ENCODE data around the gene AEBP1. TPM values are rescaled to one million over a fixed set of nuclear protein-coding genes. Genes with fewer than 3 reads are reported as not detected.
A peak's percentile ranks its signal among the peaks of the same experiment; 100 is the strongest.

Gene AEBP1
- total and polyA plus RNA-seq, 2 experiments from 2014 or later: 15.1 to 42.0 TPM

DNA sequence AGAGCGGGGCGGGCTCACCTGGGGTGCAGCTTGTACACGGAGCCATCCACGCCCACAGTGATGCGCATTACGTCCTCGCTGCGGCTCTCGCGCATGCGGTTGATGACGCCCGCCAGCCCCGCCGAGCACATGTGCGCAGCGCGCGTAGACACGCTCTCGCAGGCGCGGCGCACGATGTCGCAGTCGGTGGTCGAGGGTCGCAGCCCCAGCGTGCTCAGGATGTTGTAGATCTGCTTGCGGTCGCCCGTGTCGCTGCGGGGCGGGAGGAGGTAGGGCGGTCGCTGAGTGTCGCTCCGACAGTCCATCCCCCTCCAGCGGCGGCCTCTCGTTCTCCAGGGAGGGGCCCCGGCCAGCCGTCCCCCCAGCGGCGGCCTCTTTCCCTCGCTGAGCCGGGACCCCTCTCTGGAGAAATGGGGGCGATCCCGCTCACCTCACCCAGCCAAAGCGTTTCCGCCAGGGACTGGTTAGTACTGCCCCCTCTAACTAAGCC is 41.4 kb downstream of the AEBP1 start:
- TF ChIP-seq CREB1 (CRISPR knock-in tag; IDR thresholded peaks at IDR 0.05; ENCODE audit: low read depth) (peak; percentile 82), ZNF114 (CRISPR knock-in tag; IDR thresholded peaks at IDR 0.05) (no peak)
- no peaks in the 10 kb centered on the region for H3K79me2 ChIP-seq (replicated peaks; ENCODE audit: insufficient read depth)
- peaks cover 8% of the 10 kb centered on the region for H3K4me1 ChIP-seq (ENCODE audit: insufficient read depth)
- H3K27me3 Mint-ChIP-seq (ENCODE audit: insufficient read depth, low read depth, poor library complexity): peaks cover 34% of the 10 kb centered on the region
- H4K20me1 ChIP-seq (replicated peaks; ENCODE audit: insufficient read depth): no peaks in the 10 kb centered on the region
- no peaks in the 10 kb centered on the region for H3K36me3 ChIP-seq (ENCODE audit: insufficient read depth)
- no peaks in the 10 kb centered on the region for H3K9me2 ChIP-seq (ENCODE audit: insufficient read depth)
- H3K27ac Mint-ChIP-seq: no peak overlapping the region
- ATAC-seq (peak; percentile 26), DNase-seq (ENCODE audit: low spot score) (peak; percentile 75)
- H3K4me2 ChIP-seq: peak overlapping the region; percentile 88
- no peaks in the 10 kb centered on the region for H3K9me3 Mint-ChIP-seq
- H2AFZ ChIP-seq: peak overlapping the region; percentile 98
- peaks cover 21% of the 10 kb centered on the region for H3K4me1 Mint-ChIP-seq
- H3K27me3 ChIP-seq (ENCODE audit: insufficient read depth): peaks cover 30% of the 10 kb centered on the region
- H3K4me3 ChIP-seq: peak overlapping the region; percentile 61
- no peak overlapping the region for H3K27ac ChIP-seq (ENCODE audit: low read depth)
- no peaks in the 10 kb centered on the region for H3F3A ChIP-seq (replicated peaks; ENCODE audit: low read depth)
- H3K4me3 Mint-ChIP-seq: peak overlapping the region; percentile 77
- H3K36me3 Mint-ChIP-seq (ENCODE audit: low read depth): no peaks in the 10 kb centered on the region

DNA sequence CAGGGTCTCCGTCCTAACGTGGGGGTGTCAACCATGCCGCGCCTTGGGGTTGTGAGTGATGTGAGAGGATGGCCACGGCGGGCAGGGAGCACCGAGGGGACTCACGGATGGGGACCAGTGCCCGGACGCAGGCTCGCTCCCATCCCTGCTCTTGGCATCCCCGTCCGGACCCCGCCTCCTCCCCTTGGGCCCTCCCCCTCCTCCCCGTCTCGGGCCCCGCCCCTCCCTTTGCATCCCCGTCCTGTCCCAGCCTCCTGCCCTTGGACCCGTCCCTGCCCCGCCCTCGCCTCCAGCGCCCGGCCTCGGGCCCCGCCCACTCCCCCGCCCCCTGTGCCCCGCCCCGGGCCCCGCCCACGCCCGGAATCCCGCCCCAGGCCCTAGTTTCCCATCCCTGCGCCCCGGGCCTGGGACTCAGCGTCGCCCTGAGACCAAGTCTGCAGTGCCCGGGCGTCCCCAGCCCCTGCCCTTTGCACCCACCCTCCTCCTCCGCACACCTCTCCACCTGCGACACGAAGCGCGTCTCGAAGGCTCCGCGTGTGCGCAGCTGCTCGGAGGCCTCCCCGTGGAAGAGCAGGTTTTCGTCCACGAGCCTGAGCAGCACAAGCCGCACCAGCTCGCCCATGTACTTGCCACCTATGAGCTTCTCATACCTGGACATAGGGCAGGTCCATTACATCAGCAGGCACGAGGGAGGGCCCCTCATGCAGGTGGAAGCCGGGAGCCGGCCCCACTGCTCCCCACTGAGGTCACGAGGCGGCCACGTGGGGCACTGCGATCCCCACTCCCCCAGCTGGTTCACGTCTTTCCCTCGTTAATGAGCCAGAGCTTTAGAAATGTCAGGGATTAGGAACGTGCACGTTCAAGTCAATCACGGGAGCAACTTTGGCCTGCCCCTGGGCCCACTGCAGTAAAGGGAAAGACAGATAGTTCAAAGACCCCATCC is 42.1 kb downstream of the AEBP1 start:
- H2AFZ ChIP-seq: peak overlapping the region; percentile 98
- ATAC-seq (peak; percentile 87), DNase-seq (ENCODE audit: low spot score) (peak; percentile 97)
- H3K4me3 ChIP-seq: peak overlapping the region; percentile 61
- H3K27ac Mint-ChIP-seq: no peak overlapping the region
- TF ChIP-seq POLR2AphosphoS5 (IDR thresholded peaks at IDR 0.05; ENCODE audit: low read depth): peak; percentile 61
- TF ChIP-seq, protein P1, sequence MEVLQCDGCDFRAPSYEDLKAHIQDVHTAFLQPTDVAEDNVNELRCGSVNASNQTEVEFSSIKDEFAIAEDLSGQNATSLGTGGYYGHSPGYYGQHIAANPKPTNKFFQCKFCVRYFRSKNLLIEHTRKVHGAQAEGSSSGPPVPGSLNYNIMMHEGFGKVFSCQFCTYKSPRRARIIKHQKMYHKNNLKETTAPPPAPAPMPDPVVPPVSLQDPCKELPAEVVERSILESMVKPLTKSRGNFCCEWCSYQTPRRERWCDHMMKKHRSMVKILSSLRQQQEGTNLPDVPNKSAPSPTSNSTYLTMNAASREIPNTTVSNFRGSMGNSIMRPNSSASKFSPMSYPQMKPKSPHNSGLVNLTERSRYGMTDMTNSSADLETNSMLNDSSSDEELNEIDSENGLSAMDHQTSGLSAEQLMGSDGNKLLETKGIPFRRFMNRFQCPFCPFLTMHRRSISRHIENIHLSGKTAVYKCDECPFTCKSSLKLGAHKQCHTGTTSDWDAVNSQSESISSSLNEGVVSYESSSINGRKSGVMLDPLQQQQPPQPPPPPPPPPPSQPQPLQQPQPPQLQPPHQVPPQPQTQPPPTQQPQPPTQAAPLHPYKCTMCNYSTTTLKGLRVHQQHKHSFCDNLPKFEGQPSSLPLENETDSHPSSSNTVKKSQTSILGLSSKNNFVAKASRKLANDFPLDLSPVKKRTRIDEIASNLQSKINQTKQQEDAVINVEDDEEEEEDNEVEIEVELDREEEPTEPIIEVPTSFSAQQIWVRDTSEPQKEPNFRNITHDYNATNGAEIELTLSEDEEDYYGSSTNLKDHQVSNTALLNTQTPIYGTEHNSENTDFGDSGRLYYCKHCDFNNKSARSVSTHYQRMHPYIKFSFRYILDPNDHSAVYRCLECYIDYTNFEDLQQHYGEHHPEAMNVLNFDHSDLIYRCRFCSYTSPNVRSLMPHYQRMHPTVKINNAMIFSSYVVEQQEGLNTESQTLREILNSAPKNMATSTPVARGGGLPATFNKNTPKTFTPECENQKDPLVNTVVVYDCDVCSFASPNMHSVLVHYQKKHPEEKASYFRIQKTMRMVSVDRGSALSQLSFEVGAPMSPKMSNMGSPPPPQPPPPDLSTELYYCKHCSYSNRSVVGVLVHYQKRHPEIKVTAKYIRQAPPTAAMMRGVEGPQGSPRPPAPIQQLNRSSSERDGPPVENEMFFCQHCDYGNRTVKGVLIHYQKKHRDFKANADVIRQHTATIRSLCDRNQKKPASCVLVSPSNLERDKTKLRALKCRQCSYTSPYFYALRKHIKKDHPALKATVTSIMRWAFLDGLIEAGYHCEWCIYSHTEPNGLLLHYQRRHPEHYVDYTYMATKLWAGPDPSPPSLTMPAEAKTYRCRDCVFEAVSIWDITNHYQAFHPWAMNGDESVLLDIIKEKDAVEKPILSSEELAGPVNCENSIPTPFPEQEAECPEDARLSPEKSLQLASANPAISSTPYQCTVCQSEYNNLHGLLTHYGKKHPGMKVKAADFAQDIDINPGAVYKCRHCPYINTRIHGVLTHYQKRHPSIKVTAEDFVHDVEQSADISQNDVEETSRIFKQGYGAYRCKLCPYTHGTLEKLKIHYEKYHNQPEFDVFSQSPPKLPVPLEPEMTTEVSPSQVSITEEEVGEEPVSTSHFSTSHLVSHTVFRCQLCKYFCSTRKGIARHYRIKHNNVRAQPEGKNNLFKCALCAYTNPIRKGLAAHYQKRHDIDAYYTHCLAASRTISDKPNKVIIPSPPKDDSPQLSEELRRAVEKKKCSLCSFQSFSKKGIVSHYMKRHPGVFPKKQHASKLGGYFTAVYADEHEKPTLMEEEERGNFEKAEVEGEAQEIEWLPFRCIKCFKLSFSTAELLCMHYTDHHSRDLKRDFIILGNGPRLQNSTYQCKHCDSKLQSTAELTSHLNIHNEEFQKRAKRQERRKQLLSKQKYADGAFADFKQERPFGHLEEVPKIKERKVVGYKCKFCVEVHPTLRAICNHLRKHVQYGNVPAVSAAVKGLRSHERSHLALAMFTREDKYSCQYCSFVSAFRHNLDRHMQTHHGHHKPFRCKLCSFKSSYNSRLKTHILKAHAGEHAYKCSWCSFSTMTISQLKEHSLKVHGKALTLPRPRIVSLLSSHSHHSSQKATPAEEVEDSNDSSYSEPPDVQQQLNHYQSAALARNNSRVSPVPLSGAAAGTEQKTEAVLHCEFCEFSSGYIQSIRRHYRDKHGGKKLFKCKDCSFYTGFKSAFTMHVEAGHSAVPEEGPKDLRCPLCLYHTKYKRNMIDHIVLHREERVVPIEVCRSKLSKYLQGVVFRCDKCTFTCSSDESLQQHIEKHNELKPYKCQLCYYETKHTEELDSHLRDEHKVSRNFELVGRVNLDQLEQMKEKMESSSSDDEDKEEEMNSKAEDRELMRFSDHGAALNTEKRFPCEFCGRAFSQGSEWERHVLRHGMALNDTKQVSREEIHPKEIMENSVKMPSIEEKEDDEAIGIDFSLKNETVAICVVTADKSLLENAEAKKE (CRISPR knock-in tag; IDR thresholded peaks at IDR 0.05): no peak
- H3F3A ChIP-seq (replicated peaks; ENCODE audit: low read depth): no peaks in the 10 kb centered on the region
- H3K4me1 Mint-ChIP-seq: peaks cover 21% of the 10 kb centered on the region
- H3K27me3 ChIP-seq (ENCODE audit: insufficient read depth): peaks cover 30% of the 10 kb centered on the region
- peaks cover 34% of the 10 kb centered on the region for H3K27me3 Mint-ChIP-seq (ENCODE audit: insufficient read depth, low read depth, poor library complexity)
- no peaks in the 10 kb centered on the region for H3K36me3 ChIP-seq (ENCODE audit: insufficient read depth)
- H3K9me3 Mint-ChIP-seq: no peaks in the 10 kb centered on the region
- peak overlapping the region; percentile 77 for H3K4me3 Mint-ChIP-seq
- H3K27ac ChIP-seq (ENCODE audit: low read depth): no peak overlapping the region
- H4K20me1 ChIP-seq (replicated peaks; ENCODE audit: insufficient read depth): no peaks in the 10 kb centered on the region
- H3K9me2 ChIP-seq (ENCODE audit: insufficient read depth): no peaks in the 10 kb centered on the region
- H3K4me2 ChIP-seq: peak overlapping the region; percentile 88
- H3K36me3 Mint-ChIP-seq (ENCODE audit: low read depth): no peaks in the 10 kb centered on the region
- H3K4me1 ChIP-seq (ENCODE audit: insufficient read depth): peaks cover 8% of the 10 kb centered on the region
- H3K79me2 ChIP-seq (replicated peaks; ENCODE audit: insufficient read depth): no peaks in the 10 kb centered on the region
